HepG2 (cell line): ENCODE results near the gene SLC9A5. TPM values are rescaled to one million over a fixed set of nuclear protein-coding genes. Genes with fewer than 3 reads are reported as not detected.

Experiments used
- ATAC-seq: fragments of 200-7000 bp; cut with Tn5 transposase; 3 replicates; pipeline ENCODE4 v1.9.1; 2020; ENCODE audit warnings: mild to moderate bottlenecking, moderate library complexity
- BruUV-seq: library from RNA; stranded (reverse); fragments of 400-500 nt; replicated peaks from 2 replicates; lab custom pipeline; 2021; lab: Mats Ljungman, UMichigan
- CTCF ChIA-PET: fragments of 300-600 bp; formaldehyde crosslinking; extraction: SDS; loops from one replicate; lab custom pipeline; 2021; ENCODE audit warnings: low total read pairs, inconsistent platforms, low intra/inter-chr PET ratio; lab: Yijun Ruan, JAX
- POLR2A ChIA-PET: fragments of 350-600 bp; sonication (Branson Sonifier 250); formaldehyde crosslinking; loops from one replicate; lab custom pipeline; 2020; ENCODE audit warnings: antibody characterized with exemption, inconsistent platforms; lab: Yijun Ruan, JAX
- DNase-seq: peaks from one replicate; pipeline ENCODE4 v3.0.0-alpha.2; 2015; ENCODE audit warnings: low spot score
- FAIRE-seq: peaks from 3 replicates; lab custom pipeline; 2011; peaks lifted over from hg19 to GRCh38; lab: Jason Lieb, UNC
- H2AFZ ChIP-seq: one replicate; pipeline ENCODE4 v1.6.1; 2011; ENCODE audit warnings: low read length, inconsistent platforms
- H3K27ac ChIP-seq: fragments of 300-600 bp; 3 replicates; pipeline ENCODE4 v1.8.0; 2011; ENCODE audit warnings: mixed run types, mild to moderate bottlenecking, mixed read lengths, low read length, inconsistent platforms; ENCODE audit not compliant: insufficient read depth; ENCODE audit errors: extremely low read length
- H3K27me3 ChIP-seq, 2 experiments: fragments of 200-600 bp in 1 of 2; 2 replicates in 1 of 2; 3 replicates in 1 of 2; pipeline versions ENCODE4 v1.6.0 to v1.8.0; 2011; ENCODE audit warnings: low read length in 2 of 2, mild to moderate bottlenecking in 2 of 2, moderate library complexity in 2 of 2, inconsistent platforms in 1 of 2; ENCODE audit not compliant: insufficient read depth in 2 of 2, control insufficient read depth in 1 of 2
- H3K36me3 ChIP-seq, 2 experiments: fragments of 200-600 bp in 1 of 2; replicated peaks in 1 of 2; 2 replicates in 1 of 2; 3 replicates in 1 of 2; pipeline versions ENCODE4 v1.5.1 to v1.8.0; 2011; ENCODE audit warnings: low read length in 2 of 2, inconsistent platforms in 1 of 2; ENCODE audit not compliant: insufficient read depth in 2 of 2, control insufficient read depth in 1 of 2
- H3K4me1 ChIP-seq: 2 replicates; pipeline ENCODE4 v1.5.1; 2012; ENCODE audit warnings: low read length, inconsistent platforms; ENCODE audit not compliant: insufficient read depth
- H3K4me2 ChIP-seq: 2 replicates; pipeline ENCODE4 v1.6.0; 2011; ENCODE audit warnings: low read depth, low read length, inconsistent platforms
- H3K4me3 ChIP-seq, 3 experiments: fragments of 200-600 bp in 1 of 3; sonication (generic), shearing (Covaris generic) in 1 of 3; replicated peaks in 1 of 3; 2 replicates each; pipeline ENCODE4 v1.5.1; 2011 to 2016; ENCODE audit warnings: low read length in 3 of 3, inconsistent platforms in 2 of 3, low read depth in 2 of 3, mild to moderate bottlenecking in 2 of 3, control low read depth in 1 of 3, mixed read lengths in 1 of 3; ENCODE audit not compliant: insufficient read depth in 1 of 3
- H3K79me2 ChIP-seq: one replicate; pipeline ENCODE4 v1.6.1; 2011; ENCODE audit warnings: low read length, inconsistent platforms; ENCODE audit not compliant: insufficient read depth
- H3K9ac ChIP-seq: 2 replicates; pipeline ENCODE4 v1.6.0; 2011; ENCODE audit warnings: mild to moderate bottlenecking, low read depth, low read length, inconsistent platforms; ENCODE audit not compliant: insufficient read depth
- H3K9me3 ChIP-seq: 2 replicates; pipeline ENCODE4 v1.5.1; 2012; ENCODE audit warnings: mild to moderate bottlenecking, low read length
- H4K20me1 ChIP-seq: 2 replicates; pipeline ENCODE4 v1.6.0; 2011; ENCODE audit warnings: inconsistent platforms, mild to moderate bottlenecking, low read length, moderate library complexity; ENCODE audit not compliant: insufficient read depth
- ATF1 ChIP-seq: IDR thresholded peaks from 2 replicates; pipeline ENCODE4 v1.6.1; 2016; ENCODE audit warnings: mild to moderate bottlenecking, control low read depth
- CENPX ChIP-seq: sonication (generic); formaldehyde crosslinking; IDR thresholded peaks from 2 replicates; pipeline ENCODE4 v1.9.0; 2021; ENCODE audit warnings: mild to moderate bottlenecking, missing genetic modification reagents, moderate library complexity
- HNF1B ChIP-seq: sonication (generic); formaldehyde crosslinking; IDR thresholded peaks from 2 replicates; pipeline ENCODE4 v1.5.1; 2020; ENCODE audit warnings: mild to moderate bottlenecking, moderate library complexity, missing genetic modification reagents
- MXD1 ChIP-seq: sonication (generic); formaldehyde crosslinking; IDR thresholded peaks from 2 replicates; pipeline ENCODE4 v1.4.0; 2020; ENCODE audit warnings: mild to moderate bottlenecking, missing genetic modification reagents
- NFIB ChIP-seq: sonication (generic); formaldehyde crosslinking; IDR thresholded peaks from 2 replicates; pipeline ENCODE4 v1.9.0; 2021; ENCODE audit warnings: missing genetic modification reagents, mild to moderate bottlenecking, borderline replicate concordance
- RAD21 ChIP-seq: fragments of 450-650 bp; formaldehyde crosslinking; IDR thresholded peaks from 2 replicates; pipeline ENCODE4 v1.5.0; 2020; ENCODE audit warnings: mild to moderate bottlenecking
- RBM22 ChIP-seq: fragments of 200-400 bp; formaldehyde crosslinking; optimal IDR thresholded peaks from 2 replicates; pipeline ENCODE3; 2017; ENCODE audit warnings: mild to moderate bottlenecking, low read length, moderate library complexity
- SP5 ChIP-seq: IDR thresholded peaks from 2 replicates; pipeline ENCODE4 v1.6.1; 2016; ENCODE audit warnings: low read depth, borderline replicate concordance
- ZBTB4 ChIP-seq: sonication (generic); formaldehyde crosslinking; IDR thresholded peaks from 2 replicates; pipeline ENCODE4 v1.4.0; 2020; ENCODE audit warnings: missing genetic modification reagents, mild to moderate bottlenecking, borderline replicate concordance
- ZNF326 ChIP-seq: sonication (generic); formaldehyde crosslinking; IDR thresholded peaks from 2 replicates; pipeline ENCODE4 v1.4.0; 2020; ENCODE audit warnings: missing genetic modification reagents, borderline replicate concordance
- ZNF460 ChIP-seq: sonication (generic); formaldehyde crosslinking; IDR thresholded peaks from 2 replicates; pipeline ENCODE4 v1.5.1; 2020; ENCODE audit warnings: missing genetic modification reagents, mild to moderate bottlenecking, borderline replicate concordance
- ZNF687 ChIP-seq: sonication (generic); formaldehyde crosslinking; IDR thresholded peaks from 2 replicates; pipeline ENCODE4 v1.5.1; 2020; ENCODE audit warnings: mild to moderate bottlenecking, missing genetic modification reagents, moderate library complexity
- WGBS: methylation state at CpG from one replicate; pipeline ENCODE4 v1.1.6; 2017; ENCODE audit warnings: low lambda C conversion rate; 5-methylcytosine and 5-hydroxymethylcytosine counted together
- in situ Hi-C: cut with HindIII; loops from 2 replicates; pipeline ENCODE4 v1.10.0; 2017; ENCODE audit warnings: low pct_unique_long_range_greater_than_20kb; ENCODE audit not compliant: extremely low pct_ligation_motif_present
- intact Hi-C: fragments of 100-400 bp; cut with micrococcal nuclease; formaldehyde crosslinking; loops from one replicate; pipeline ENCODE4 v1.10.0; 2022; ENCODE audit not compliant: unreplicated experiment
- polyA plus RNA-seq, 8 experiments: library from polyadenylated mRNA; depleted of rRNA in 3 of 8; stranded (reverse) in 7 of 8; unstranded in 1 of 8; fragments of >200 nt; fragmentation: Illumina TruSeq in 4 of 8; extraction: Trizol in 4 of 8; gene quantifications; 2 replicates each; pipeline versions ENCODE4 v1.2.1 to v1.2.3, GENCODE V29; 2011 to 2016; ENCODE audit warnings: low read depth in 4 of 8, missing spikeins in 1 of 8, mixed read lengths in 1 of 8; ENCODE audit not compliant: insufficient read depth in 1 of 8
- total RNA-seq, 5 experiments: library from RNA; depleted of rRNA; stranded (reverse); fragments of >200 nt; fragmentation: Illumina TruSeq; extraction: Trizol; gene quantifications; 2 replicates each; pipeline ENCODE4 v1.2.3, GENCODE V29; 2016; ENCODE audit warnings: low read depth in 1 of 5

Gene SLC9A5
- total and polyA plus RNA-seq, 2 of the 13 experiments (the other 11 are each of a cell fraction or from before 2014, with no cell fraction given): 0.58 to 1.4 TPM

- Histone ChIP-seq H3K4me3 (no peak overlapping the region), H3K9ac (no peak overlapping the region), H3K27me3 (peaks cover 0 to 4% of the 10 kb centered on the region in 2 experiments; a peak in 1 of 5 replicates), H3K4me1 (peaks cover 13% of the 10 kb centered on the region), H3K9me3 (no peaks in the 10 kb centered on the region), H2AFZ (no peak overlapping the region), H3K36me3 (peaks cover 37 to 50% of the 10 kb centered on the region in 2 experiments), H3K4me2 (no peak overlapping the region), H3K79me2 (peaks cover 17% of the 10 kb centered on the region), H3K27ac (no peak overlapping the region), H4K20me1 (no peaks in the 10 kb centered on the region; the same call in 1 of the 2 replicates)
- no TSS peak for BruUV-seq
- intact Hi-C loops: no loop called here
- ChIA-PET CTCF (no interaction called here), POLR2A (interaction anchor here (4.9 kb wide), 1 partner anchor 16 kb away, joined by 24 read pairs; the partner anchor contains the start of genes FHOD1 and SLC9A5)
- DNase-seq (no peak), FAIRE-seq (no peak), ATAC-seq (no peak)
- in situ Hi-C loops: no loop called here
- WGBS: 96% methylated on average over 12 of the region's 12 CpGs
- TF ChIP-seq HNF1B (CRISPR knock-in tag): no peak
- no peak for TF ChIP-seq SP5 (CRISPR knock-in tag)
- peak; percentile 12 for TF ChIP-seq ZNF687 (CRISPR knock-in tag)
- no peak for TF ChIP-seq RAD21 (CRISPR knock-in tag)
- no peak for TF ChIP-seq NFIB
- TF ChIP-seq ZNF460 (CRISPR knock-in tag): no peak
- peak; percentile 18; the same call in 1 of the 2 replicates for TF ChIP-seq ZBTB4 (CRISPR knock-in tag)
- TF ChIP-seq ATF1: no peak
- peak; percentile 58; the same call in 1 of the 2 replicates for TF ChIP-seq ZNF326 (CRISPR knock-in tag)
- TF ChIP-seq RBM22: peak; percentile 80
- no peak for TF ChIP-seq MXD1
- no peak for TF ChIP-seq CENPX (CRISPR knock-in tag)
Observed at GRCh38 chr16:67230809-67231660, 17.7 kb upstream of the SLC9A5 start.
